GM23248 (cell line): ENCODE data around the gene LGI4.

Experiments used
- EZH2 ChIP-seq: fragments of 200-600 bp; sonication (generic); IDR thresholded peaks from 2 replicates; pipeline ENCODE4 v1.6.1; 2018; ENCODE audit warnings: antibody characterized with exemption, mild to moderate bottlenecking; ENCODE audit not compliant: insufficient read depth, poor library complexity, severe bottlenecking
- EZH2phosphoT487 ChIP-seq: fragments of 200-600 bp; sonication (generic); IDR thresholded peaks from 2 replicates; pipeline ENCODE4 v1.6.1; 2018; ENCODE audit warnings: antibody characterized with exemption, moderate library complexity, mild to moderate bottlenecking, low read depth; ENCODE audit not compliant: insufficient read depth

GRCh38 chr19:35116072-35116801, 18.6 kb downstream of the LGI4 start:
- TF ChIP-seq EZH2 = no peak
- no peak for TF ChIP-seq EZH2phosphoT487
